ENCODE data around the gene ADISSP. TPM values are rescaled to one million over a fixed set of nuclear protein-coding genes. Genes with fewer than 3 reads are reported as not detected.
A peak's percentile ranks its signal among the peaks of the same experiment; 100 is the strongest.

ADISSP gene
- total RNA-seq, 2 donors from 2014 or later = 7.8 to 20.4 TPM

DNA sequence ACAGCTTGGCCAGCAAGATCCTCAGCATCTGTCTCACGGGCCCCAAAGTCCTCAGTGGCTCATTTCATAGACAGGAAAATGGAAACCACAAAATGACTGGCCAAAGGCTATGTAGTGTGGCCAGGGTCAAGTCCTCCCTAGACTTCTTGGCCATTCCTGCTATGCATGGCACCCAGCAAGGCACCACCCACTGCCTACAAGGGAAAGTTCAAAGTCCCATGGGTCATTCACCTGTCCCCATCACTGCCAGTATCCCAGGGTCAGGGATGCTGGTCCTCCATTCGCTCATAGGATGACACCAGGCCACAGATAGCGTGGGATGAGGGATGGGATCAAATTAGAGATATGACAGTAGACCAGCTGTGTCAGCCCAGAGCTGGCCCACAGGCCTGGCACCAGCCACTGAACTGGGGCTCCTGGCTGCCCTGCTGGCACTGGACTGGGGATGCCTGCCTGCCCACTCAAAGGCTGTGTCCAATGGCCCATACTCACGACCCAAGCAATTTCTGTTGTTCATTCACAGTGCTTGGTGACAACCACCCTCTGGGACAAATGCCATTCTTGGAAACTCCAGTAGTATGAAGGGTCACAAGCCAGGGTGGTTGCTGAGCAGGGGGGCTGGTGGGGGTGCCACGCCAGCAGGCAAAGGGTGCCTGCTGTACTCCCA lies 11.6 kb downstream of the ADISSP start:
- DNase-seq (ENCODE audit: low spot score) (no peak), ATAC-seq (ENCODE audit: insufficient number of reproducible peaks, low FRiP score, low read depth) (no peak)
- H3K36me3 ChIP-seq = no peaks in the 10 kb centered on the region
- no peak overlapping the region for H3K4me3 ChIP-seq
- H3K27ac ChIP-seq = no peak overlapping the region
- H3K4me1 ChIP-seq (ENCODE audit: control insufficient read depth in 1 of 2, low read depth in 2 of 2) = peaks cover 0 to 13% of the 10 kb centered on the region in 2 donors
- TF ChIP-seq CTCF (IDR thresholded peaks at IDR 0.05) = no peak
- H3K27me3 ChIP-seq (replicated peaks; ENCODE audit: insufficient read depth) = no peaks in the 10 kb centered on the region
- no peaks in the 10 kb centered on the region for H3K9me3 ChIP-seq

DNA sequence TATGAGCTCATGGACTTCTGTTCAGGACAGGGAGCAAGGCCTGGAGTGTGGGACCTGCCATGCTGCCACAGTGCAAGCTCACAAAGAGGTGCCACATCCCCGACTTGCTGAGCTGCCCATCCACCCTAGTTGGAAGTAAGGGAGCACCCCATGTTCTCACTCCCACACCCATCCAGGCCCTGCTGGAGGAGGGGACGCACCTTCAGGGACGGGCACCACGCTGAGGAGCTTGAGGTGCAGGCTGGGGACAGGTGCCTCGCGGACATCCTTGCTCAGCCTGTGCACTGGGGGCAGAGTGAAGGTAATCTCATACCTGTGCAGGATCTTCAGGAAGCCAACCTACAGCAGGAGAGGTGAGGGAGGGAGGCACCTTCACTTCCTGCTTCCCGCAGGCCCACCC lies 12.3 kb downstream of the ADISSP start:
- TF ChIP-seq CTCF (IDR thresholded peaks at IDR 0.05) = no peak
- no peaks in the 10 kb centered on the region for H3K27me3 ChIP-seq (replicated peaks; ENCODE audit: insufficient read depth)
- H3K27ac ChIP-seq = no peak overlapping the region
- H3K4me1 ChIP-seq (ENCODE audit: control insufficient read depth in 1 of 2, low read depth in 2 of 2) = peaks cover 0 to 13% of the 10 kb centered on the region in 2 donors
- DNase-seq (ENCODE audit: low spot score) = no peak
- no peaks in the 10 kb centered on the region for H3K36me3 ChIP-seq
- no peak overlapping the region for H3K4me3 ChIP-seq
- no peaks in the 10 kb centered on the region for H3K9me3 ChIP-seq
- no peak for ATAC-seq (ENCODE audit: insufficient number of reproducible peaks, low FRiP score, low read depth)

DNA sequence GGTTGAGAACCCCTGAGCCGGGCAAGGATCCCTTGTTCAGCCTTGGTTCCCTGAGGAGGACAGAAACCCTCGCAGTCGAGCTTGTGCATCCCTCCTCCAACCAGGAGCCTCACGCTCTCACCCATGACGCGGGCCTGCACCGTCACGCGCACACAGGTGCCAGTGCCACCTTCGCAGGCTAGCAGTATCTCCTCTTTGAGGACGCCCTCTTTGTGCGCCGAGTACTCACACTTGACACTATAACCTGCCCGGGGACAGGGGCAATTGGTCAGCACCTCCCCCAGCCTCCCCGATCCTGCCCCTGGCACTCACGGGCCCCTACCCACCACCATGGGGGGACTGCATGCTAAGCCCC lies 13.3 kb downstream of the ADISSP start:
- Histone ChIP-seq H3K27ac (no peak overlapping the region), H3K4me3 (no peak overlapping the region), H3K27me3 (replicated peaks; ENCODE audit: insufficient read depth) (no peaks in the 10 kb centered on the region), H3K9me3 (no peaks in the 10 kb centered on the region), H3K4me1 (ENCODE audit: control insufficient read depth in 1 of 2, low read depth in 2 of 2) (peaks cover 0 to 23% of the 10 kb centered on the region in 2 donors), H3K36me3 (no peaks in the 10 kb centered on the region)
- ATAC-seq (ENCODE audit: insufficient number of reproducible peaks, low FRiP score, low read depth) (no peak), DNase-seq (ENCODE audit: low spot score) (no peak)
- no peak for TF ChIP-seq CTCF (IDR thresholded peaks at IDR 0.05)

- Histone ChIP-seq H3K4me3 (no peak overlapping the region), H3K4me1 (ENCODE audit: control insufficient read depth in 1 of 2, low read depth in 2 of 2) (peaks cover 0 to 23% of the 10 kb centered on the region in 2 donors), H3K9me3 (no peaks in the 10 kb centered on the region), H3K27me3 (replicated peaks; ENCODE audit: insufficient read depth) (no peaks in the 10 kb centered on the region), H3K36me3 (no peaks in the 10 kb centered on the region), H3K27ac (no peak overlapping the region)
- ATAC-seq (ENCODE audit: insufficient number of reproducible peaks, low FRiP score, low read depth) = no peak
- no peak for TF ChIP-seq CTCF (IDR thresholded peaks at IDR 0.05)
- no peak for DNase-seq (ENCODE audit: low spot score)
These were observed 13.9 kb downstream of the ADISSP start for GRCh38 chr20:3753501-3754275.

DNA sequence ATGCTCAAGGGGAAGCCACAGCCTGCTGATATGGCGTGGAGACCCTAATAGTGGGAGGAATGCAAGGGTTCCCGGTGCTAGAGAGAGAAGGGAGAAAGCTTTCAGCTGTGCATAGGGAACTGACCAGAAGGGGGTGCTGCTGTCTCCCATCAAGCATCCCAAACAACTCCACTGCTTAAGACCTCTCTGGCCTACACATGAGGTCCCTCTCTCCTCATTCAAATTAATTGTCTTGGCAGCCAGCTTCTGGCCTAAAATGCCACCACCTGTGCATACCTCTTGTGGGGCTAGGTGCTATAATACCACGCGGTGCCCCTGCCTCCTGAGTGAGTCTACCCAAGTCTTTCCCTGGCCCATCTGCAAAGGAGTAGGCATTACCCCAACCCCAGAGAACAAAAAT lies 14.5 kb downstream of the ADISSP start:
- DNase-seq (ENCODE audit: low spot score) = peak; percentile 25

More for the DNA sequence above, 14.5 kb downstream of the ADISSP start:
- peak; percentile 70 for TF ChIP-seq CTCF (IDR thresholded peaks at IDR 0.05)
- no peak for ATAC-seq (ENCODE audit: insufficient number of reproducible peaks, low FRiP score, low read depth)
- Histone ChIP-seq H3K4me1 (ENCODE audit: control insufficient read depth in 1 of 2, low read depth in 2 of 2) (peaks cover 0 to 23% of the 10 kb centered on the region in 2 donors), H3K9me3 (no peaks in the 10 kb centered on the region), H3K27me3 (replicated peaks; ENCODE audit: insufficient read depth) (no peaks in the 10 kb centered on the region), H3K36me3 (no peaks in the 10 kb centered on the region), H3K4me3 (no peak overlapping the region), H3K27ac (no peak overlapping the region)

Data from thoracic aorta (tissue), 2 donors.